Thoracic aorta (tissue), 2 donors: ENCODE measurements around the gene NECAB2. TPM values are rescaled to one million over a fixed set of nuclear protein-coding genes. Genes with fewer than 3 reads are reported as not detected.

Experiments
- ATAC-seq: fragments of 150-250 bp; one replicate; pipeline ENCODE4 v1.8.0; 2017; ENCODE audit warnings: low read depth; ENCODE audit not compliant: insufficient number of reproducible peaks, low FRiP score
- DNase-seq: peaks from one replicate; pipeline ENCODE4 v3.0.0-alpha.2; 2020; ENCODE audit warnings: low spot score
- H3K27ac ChIP-seq, 2 donors: fragments of 200-600 bp; sonication (generic); 1 replicate in 1 of 2; 2 replicates in 1 of 2; pipeline ENCODE4 v1.5.1; 2016; ENCODE audit warnings: mild to moderate bottlenecking in 2 of 2, moderate library complexity in 2 of 2
- H3K27me3 ChIP-seq: fragments of 200-600 bp; sonication (generic); replicated peaks from 2 replicates; pipeline ENCODE4 v1.6.0; 2016; ENCODE audit warnings: mild to moderate bottlenecking; ENCODE audit not compliant: insufficient read depth
- H3K36me3 ChIP-seq: fragments of 200-600 bp; sonication (generic); one replicate; pipeline ENCODE4 v1.5.1; 2016
- H3K4me1 ChIP-seq, 2 donors: fragments of 200-600 bp; sonication (generic); 1 replicate in 1 of 2; 2 replicates in 1 of 2; pipeline versions ENCODE4 v1.5.1 to v1.6.0; 2016; ENCODE audit warnings: low read depth in 2 of 2, mild to moderate bottlenecking in 1 of 2; ENCODE audit not compliant: control insufficient read depth in 1 of 2
- H3K4me3 ChIP-seq: fragments of 200-600 bp; sonication (generic); 2 replicates; pipeline ENCODE4 v1.5.1; 2016; ENCODE audit warnings: mild to moderate bottlenecking
- H3K9me3 ChIP-seq: fragments of 200-600 bp; sonication (generic); 2 replicates; pipeline ENCODE4 v1.5.1; 2016
- CTCF ChIP-seq: fragments of 200-600 bp; sonication (generic); IDR thresholded peaks from one replicate; pipeline ENCODE4 v1.5.1; 2019; ENCODE audit warnings: antibody characterized with exemption
- total RNA-seq, 2 donors: library from RNA; depleted of rRNA; stranded (reverse); fragments of >200 nt; gene quantifications; one replicate each; pipeline versions ENCODE4 v1.1.0 to v1.2.3, GENCODE V29; 2016

The NECAB2 gene
- total RNA-seq, 2 donors from 2014 or later, result not detected

GRCh38 chr16:83971165-83972130 is 3.4 kb downstream of the NECAB2 start:
- no peaks in the 10 kb centered on the region for H3K9me3 ChIP-seq
- H3K4me3 ChIP-seq, result no peak overlapping the region
- no peaks in the 10 kb centered on the region for H3K27me3 ChIP-seq
- TF ChIP-seq CTCF, result no peak
- H3K27ac ChIP-seq, result no peak overlapping the region
- H3K4me1 ChIP-seq, result peaks cover 0 to 7% of the 10 kb centered on the region in 2 donors
- no peak for ATAC-seq
- no peaks in the 10 kb centered on the region for H3K36me3 ChIP-seq
- DNase-seq, result no peak

DNA sequence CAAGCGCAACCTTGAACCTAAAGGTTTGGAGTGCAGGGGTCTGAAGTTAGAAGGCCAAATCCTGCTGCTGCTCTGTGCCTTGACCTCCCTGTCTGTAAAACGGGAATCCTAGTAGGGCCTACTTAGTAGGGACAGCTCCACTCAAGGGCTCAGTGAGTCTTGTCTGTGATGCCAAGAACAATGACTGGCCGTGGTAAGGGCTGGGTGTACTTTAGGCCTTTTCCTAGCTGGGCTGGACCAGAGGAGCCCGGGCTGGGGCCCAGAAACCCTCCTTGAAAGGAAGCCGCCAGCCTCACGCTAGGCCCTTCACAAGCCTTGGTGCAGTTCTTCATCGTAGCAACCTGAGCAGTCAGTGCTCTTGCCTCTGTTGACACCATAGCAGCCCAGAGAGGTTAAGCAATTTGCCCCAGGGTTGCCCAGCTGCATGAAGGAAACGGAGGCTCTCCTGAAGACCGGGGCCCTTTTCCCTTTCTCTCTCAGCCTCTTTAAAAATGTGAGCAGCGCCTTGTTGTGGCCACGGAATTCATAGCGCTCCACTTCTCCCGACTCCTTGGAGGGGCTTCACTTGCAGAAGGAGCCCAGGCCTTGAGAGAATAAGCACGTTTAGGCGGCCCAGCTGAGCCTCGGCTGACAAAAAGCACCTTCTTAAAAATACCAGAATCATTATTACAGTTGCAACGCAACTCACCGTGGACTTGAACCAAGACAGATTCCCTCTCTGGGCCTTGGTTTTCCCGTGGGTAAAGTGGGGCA is 4.4 kb downstream of the NECAB2 start:
- no peak overlapping the region for H3K27ac ChIP-seq
- DNase-seq (no peak), ATAC-seq (no peak)
- no peak overlapping the region for H3K4me3 ChIP-seq
- H3K4me1 ChIP-seq, result peaks cover 0 to 7% of the 10 kb centered on the region in 2 donors
- H3K27me3 ChIP-seq, result no peaks in the 10 kb centered on the region
- H3K9me3 ChIP-seq, result no peaks in the 10 kb centered on the region
- TF ChIP-seq CTCF, result no peak
- H3K36me3 ChIP-seq, result no peaks in the 10 kb centered on the region

DNA sequence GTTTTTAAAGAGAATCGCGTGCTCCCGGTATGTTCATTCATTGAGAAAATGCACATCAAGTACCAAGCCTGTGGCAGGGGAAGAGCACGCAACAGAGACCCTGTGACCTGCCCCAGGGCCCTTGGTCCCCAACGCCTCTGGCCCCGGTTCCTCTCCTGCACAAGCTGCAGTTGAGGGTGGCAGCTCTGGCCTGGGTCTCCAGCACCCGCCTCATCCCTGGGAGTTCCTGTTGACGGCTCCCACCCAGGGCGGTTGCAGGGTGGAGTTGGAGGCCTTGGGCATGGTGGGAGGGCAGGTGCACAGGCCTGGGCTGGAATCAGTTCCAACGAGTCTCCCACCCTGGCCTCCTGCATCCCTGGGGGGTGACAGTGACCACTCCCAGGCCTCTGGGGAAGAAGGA is 5.0 kb downstream of the NECAB2 start:
- Histone ChIP-seq H3K9me3 (no peaks in the 10 kb centered on the region), H3K27ac (no peak overlapping the region), H3K4me1 (peaks cover 0 to 5% of the 10 kb centered on the region in 2 donors), H3K36me3 (no peaks in the 10 kb centered on the region), H3K27me3 (no peaks in the 10 kb centered on the region), H3K4me3 (no peak overlapping the region)
- ATAC-seq (no peak), DNase-seq (no peak)
- no peak for TF ChIP-seq CTCF

- Histone ChIP-seq H3K27me3 (no peaks in the 10 kb centered on the region), H3K27ac (no peak overlapping the region), H3K4me1 (peaks cover 0 to 2% of the 10 kb centered on the region in 2 donors), H3K36me3 (no peaks in the 10 kb centered on the region), H3K9me3 (no peaks in the 10 kb centered on the region), H3K4me3 (no peak overlapping the region)
- ATAC-seq (no peak), DNase-seq (no peak)
- no peak for TF ChIP-seq CTCF
These were observed 5.7 kb downstream of the NECAB2 start for GRCh38 chr16:83973581-83974385.
